Panc1 (cell line): ENCODE results near the gene ADARB2. TPM values are rescaled to one million over a fixed set of nuclear protein-coding genes. Genes with fewer than 3 reads are reported as not detected.

Experiments
- ATAC-seq: fragments of 200-7000 bp; cut with Tn5 transposase; 2 replicates; pipeline ENCODE4 v1.9.1; 2020; ENCODE audit warnings: mild to moderate bottlenecking, moderate library complexity
- BruUV-seq: library from RNA; stranded (reverse); fragments of 400-500 nt; replicated peaks from 2 replicates; lab custom pipeline; 2021; lab: Mats Ljungman, UMichigan
- CTCF ChIA-PET: fragments of 300-600 bp; sonication (Branson Sonifier 250); formaldehyde crosslinking; loops from one replicate; lab custom pipeline; 2022; ENCODE audit warnings: antibody characterized with exemption; lab: Charles Lee
- POLR2A ChIA-PET: fragments of 300-600 bp; sonication (Branson Sonifier 250); formaldehyde crosslinking; loops from one replicate; lab custom pipeline; 2022; ENCODE audit warnings: antibody characterized with exemption; lab: Charles Lee
- DNase-seq: peaks from one replicate; pipeline ENCODE4 v3.0.0-alpha.2; 2010; ENCODE audit warnings: low read depth, low spot score
- H3K27ac ChIP-seq: 2 replicates; pipeline ENCODE4 v1.5.1; 2011; ENCODE audit warnings: mild to moderate bottlenecking, low read length, inconsistent platforms
- H3K27me3 ChIP-seq: fragments of 200-500 bp; sonication (Bioruptor generic); 2 replicates; pipeline ENCODE4 v1.6.0; 2014; ENCODE audit warnings: low read length, inconsistent platforms; ENCODE audit not compliant: control insufficient read depth, insufficient read depth
- H3K36me3 ChIP-seq: fragments of 200-500 bp; sonication (Bioruptor generic); 2 replicates; pipeline ENCODE4 v1.5.1; 2014; ENCODE audit warnings: inconsistent platforms, mild to moderate bottlenecking, low read length, moderate library complexity; ENCODE audit not compliant: control insufficient read depth, insufficient read depth
- H3K4me1 ChIP-seq: 2 replicates; pipeline ENCODE4 v1.5.1; 2011; ENCODE audit warnings: inconsistent platforms, mild to moderate bottlenecking, low read length, moderate library complexity; ENCODE audit not compliant: control insufficient read depth, insufficient read depth
- H3K4me3 ChIP-seq, 2 experiments: 2 replicates each; pipeline ENCODE4 v1.5.1; 2011 to 2012; ENCODE audit warnings: low read depth in 2 of 2, low read length in 2 of 2, mild to moderate bottlenecking in 2 of 2, inconsistent platforms in 1 of 2, moderate library complexity in 1 of 2
- H3K9me3 ChIP-seq: fragments of 200-500 bp; sonication (Bioruptor generic); 2 replicates; pipeline ENCODE4 v1.5.1; 2014; ENCODE audit warnings: low read depth, mild to moderate bottlenecking, inconsistent platforms, low read length, moderate library complexity; ENCODE audit not compliant: control insufficient read depth, insufficient read depth
- CTCF ChIP-seq: fragments of 450-650 bp; IDR thresholded peaks from 2 replicates; pipeline ENCODE4 v1.5.1; 2017; ENCODE audit warnings: mild to moderate bottlenecking
- POLR2AphosphoS5 ChIP-seq: IDR thresholded peaks from 2 replicates; pipeline ENCODE4 v1.6.1; 2012; ENCODE audit warnings: mild to moderate bottlenecking, low read depth, low read length, moderate library complexity
- REST ChIP-seq, 2 experiments: IDR thresholded peaks; 2 replicates each; pipeline ENCODE4 v1.6.1; 2011 to 2012; ENCODE audit warnings: low read depth in 2 of 2, control low read depth in 1 of 2, low read length in 1 of 2, mild to moderate bottlenecking in 1 of 2, moderate library complexity in 1 of 2; ENCODE audit not compliant: insufficient read depth in 1 of 2
- SIN3A ChIP-seq: IDR thresholded peaks from 2 replicates; pipeline ENCODE4 v1.6.1; 2012; ENCODE audit warnings: low read depth, mild to moderate bottlenecking, low read length, moderate library complexity, borderline replicate concordance; ENCODE audit not compliant: insufficient read depth
- TCF7L2 ChIP-seq: IDR thresholded peaks from 2 replicates; pipeline ENCODE4 v1.6.1; 2011; ENCODE audit warnings: mild to moderate bottlenecking, low read depth, low read length, inconsistent platforms
- in situ Hi-C: cut with HindIII; loops from 2 replicates; pipeline ENCODE4 v1.10.0; 2016; ENCODE audit warnings: low sequenced_read_pairs, low pct_unique_long_range_greater_than_20kb
- intact Hi-C: fragments of 100-400 bp; cut with micrococcal nuclease; formaldehyde crosslinking; loops from one replicate; pipeline ENCODE4 v1.10.0; 2022; ENCODE audit not compliant: unreplicated experiment
- total RNA-seq: library from RNA; stranded (reverse); gene quantifications from one replicate; pipeline ENCODE4 v1.2.1, GENCODE V29; 2021; ENCODE audit not compliant: unreplicated experiment

ADARB2 gene
- total RNA-seq, 1 experiment from 2014 or later: 0.31 TPM

GRCh38 chr10:1189166-1190051 is 547.9 kb downstream of the ADARB2 start:
- CTCF ChIA-PET: no interaction called here
- intact Hi-C loops (no loop called here), in situ Hi-C loops (no loop called here)

More at GRCh38 chr10:1189166-1190051, 547.9 kb downstream of the ADARB2 start:
- DNase-seq (no peak), ATAC-seq (no peak)
- POLR2A ChIA-PET: no interaction called here
- BruUV-seq: no TSS peak
- Histone ChIP-seq H3K27me3 (0 out of 2 replicates have a peak, but pooled peaks cover 3% of the 10 kb centered on the region), H3K27ac (no peak overlapping the region), H3K36me3 (no peaks in the 10 kb centered on the region), H3K4me1 (no peaks in the 10 kb centered on the region), H3K9me3 (no peaks in the 10 kb centered on the region), H3K4me3 (no peak overlapping the region)
- TF ChIP-seq POLR2AphosphoS5 (no peak), SIN3A (no peak), TCF7L2 (no peak), REST (IDR thresholded peaks at IDR 0.05; ENCODE audit: insufficient read depth in 1 of 2, low read depth in 2 of 2, low read length in 1 of 2) (no peak), CTCF (no peak)
